ENCODE measurements around the gene SEC23B.

SEC23B gene

DNA sequence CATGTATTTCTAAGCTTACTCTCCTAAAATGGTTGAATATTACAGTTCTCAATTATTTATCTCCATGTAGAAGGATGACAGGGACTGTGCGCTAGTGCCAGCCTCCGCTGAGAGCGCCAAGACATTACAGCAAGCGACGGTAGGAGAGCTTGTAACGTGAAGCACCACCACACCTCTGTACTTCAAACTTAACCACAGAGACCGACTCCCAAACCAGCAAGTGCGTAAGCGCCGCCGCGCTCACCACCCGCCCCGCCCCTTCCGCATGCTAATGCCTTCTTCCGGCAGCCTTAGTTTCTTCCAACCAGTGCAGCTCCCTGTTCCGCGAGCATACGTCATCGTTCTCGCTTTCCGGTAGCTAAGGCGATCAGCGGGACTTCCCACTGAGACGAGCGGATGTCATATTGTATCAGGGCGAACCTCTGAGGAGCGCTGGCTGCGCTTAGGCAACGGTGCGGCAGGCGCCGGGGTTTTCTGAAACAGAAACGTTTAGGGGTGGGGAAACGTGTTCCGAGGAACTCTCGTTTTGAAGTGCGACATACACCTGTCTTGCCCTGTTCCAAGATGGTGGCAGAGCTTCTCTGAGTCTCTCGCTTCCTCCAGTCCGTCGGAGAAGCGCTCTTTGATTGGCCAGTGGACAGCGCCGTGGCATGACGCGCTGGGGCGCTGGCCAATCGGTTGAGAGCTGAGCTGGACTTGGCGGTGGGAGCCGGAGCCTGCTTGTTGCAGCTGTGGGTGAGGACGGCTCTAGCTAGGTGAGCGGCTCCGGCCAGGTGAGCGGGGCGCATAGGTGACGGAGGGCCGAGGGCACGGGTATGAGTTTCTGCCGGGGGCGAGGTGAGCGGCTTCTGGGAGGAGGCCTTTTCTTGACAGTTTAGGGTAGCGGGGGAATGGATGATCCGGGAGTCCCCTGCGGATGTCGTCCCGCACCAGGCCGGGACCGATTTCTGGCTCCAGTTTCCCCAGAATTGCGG lies at the start of gene SEC23B:
Gene SEC23B (plus strand): TSS at position 723 of the 974 bp plus-strand sequence. CDS start 2,896 bp downstream, outside the sequence.
- H3K9ac ChIP-seq: peak within 1 kb of the TSS; percentile 78 to 94 (median 85)
- no peak for TF ChIP-seq Cebpa-rat (IDR thresholded peaks at IDR 0.05)
- peaks cover 20 to 36% (median 25%) of the 10 kb centered on the region in 11 experiments for H3K36me3 ChIP-seq
- H3K4me1 ChIP-seq: peaks cover 17 to 48% (median 38%) of the 10 kb centered on the region in 10 experiments
- H3K4me3 ChIP-seq: peak within 1 kb of the TSS; percentile 78 to 93 (median 86)
- H3K9me3 ChIP-seq (replicated peaks in 1 of 11): no peaks in the 10 kb centered on the region
- no peaks in the 10 kb centered on the region for H4K20me1 ChIP-seq
- H3K27me3 ChIP-seq: no peaks in the 10 kb centered on the region
- peak within 1 kb of the TSS; percentile 78 to 97 (median 87) for H3K4me2 ChIP-seq
- peak within 1 kb of the TSS; percentile 69 to 95 (median 84) for H3K27ac ChIP-seq

DNA sequence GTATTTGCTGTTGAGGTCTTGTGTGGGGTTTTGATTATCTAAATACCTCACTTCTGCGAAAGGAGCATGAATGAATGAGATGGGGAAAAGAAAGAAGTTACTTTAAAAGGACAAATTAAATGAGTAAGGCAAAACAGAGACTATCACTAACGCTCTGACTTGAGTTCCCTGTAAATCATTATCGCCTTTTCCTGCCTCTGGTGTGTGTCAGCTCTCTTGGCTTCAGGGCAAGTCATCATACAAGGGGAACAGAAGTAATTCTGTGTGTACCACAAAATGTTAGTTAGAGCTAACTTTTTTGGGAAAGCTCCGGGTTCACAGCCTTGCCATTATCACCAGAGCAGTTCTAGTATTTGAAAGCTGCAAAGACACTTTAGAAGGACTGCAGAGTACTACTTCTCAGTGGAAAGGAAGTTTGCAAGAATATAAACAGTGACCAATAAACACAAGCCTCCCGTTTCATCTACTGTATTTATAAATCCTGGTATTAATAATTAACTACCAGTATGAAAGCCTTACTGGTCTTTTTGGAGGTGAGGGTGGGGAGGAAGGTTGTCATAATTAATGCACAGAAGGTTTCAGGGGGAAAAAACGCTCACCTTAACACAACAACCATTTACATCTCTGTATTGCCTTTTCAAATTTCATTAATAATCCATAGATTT lies 42.1 kb upstream of the SEC23B start:
- Histone ChIP-seq H4K20me1 (peaks cover 0 to 17% (median 0%) of the 10 kb centered on the region in 11 experiments; a peak in 4 of 22 replicates), H3K27ac (no peak overlapping the region), H3K4me3 (peak overlapping the region in 3 of 10 experiments; percentile 84 to 92 (median 90); a peak in 3 of 20 replicates), H3K9ac (peak overlapping the region in 1 of 11 experiments; percentile 92; a peak in 3 of 22 replicates), H3K4me2 (peak overlapping the region in 10 of 11 experiments; percentile 82 to 95 (median 90); a peak in 15 of 22 replicates), H3K9me3 (replicated peaks in 1 of 11) (no peaks in the 10 kb centered on the region), H3K4me1 (peaks cover 15 to 25% (median 20%) of the 10 kb centered on the region in 10 experiments), H3K27me3 (no peaks in the 10 kb centered on the region), H3K36me3 (peaks cover 8 to 21% (median 18%) of the 10 kb centered on the region in 11 experiments; a peak in 20 of 22 replicates)
- no peak for TF ChIP-seq Cebpa-rat (IDR thresholded peaks at IDR 0.05)

- H3K9ac ChIP-seq: peak overlapping the region; percentile 76 to 93 (median 87)
- H3K27me3 ChIP-seq: no peaks in the 10 kb centered on the region
- peak overlapping the region; percentile 82 to 95 (median 90) for H3K4me2 ChIP-seq
- peaks cover 0 to 23% (median 0%) of the 10 kb centered on the region in 11 experiments; a peak in 5 of 22 replicates for H4K20me1 ChIP-seq
- H3K4me3 ChIP-seq: peak overlapping the region; percentile 84 to 99 (median 90)
- H3K9me3 ChIP-seq (replicated peaks in 1 of 11): no peaks in the 10 kb centered on the region
- H3K27ac ChIP-seq: peak overlapping the region in 9 of 11 experiments; percentile 83 to 96 (median 90); a peak in 12 of 22 replicates
- H3K36me3 ChIP-seq: peaks cover 16 to 29% (median 27%) of the 10 kb centered on the region in 11 experiments; a peak in 21 of 22 replicates
- H3K4me1 ChIP-seq: peaks cover 15 to 25% (median 20%) of the 10 kb centered on the region in 10 experiments
- no peak for TF ChIP-seq Cebpa-rat (IDR thresholded peaks at IDR 0.05)
These were observed 41.2 kb upstream of the SEC23B start for GRCh38 chr20:18466574-18466893.

- H3K4me1 ChIP-seq: peaks cover 15 to 25% (median 20%) of the 10 kb centered on the region in 10 experiments
- H3K9me3 ChIP-seq (replicated peaks in 1 of 11): no peaks in the 10 kb centered on the region
- H3K27me3 ChIP-seq: no peaks in the 10 kb centered on the region
- H4K20me1 ChIP-seq: peaks cover 0 to 23% (median 0%) of the 10 kb centered on the region in 11 experiments; a peak in 5 of 22 replicates
- H3K36me3 ChIP-seq: peaks cover 21 to 35% (median 32%) of the 10 kb centered on the region in 11 experiments
- H3K27ac ChIP-seq: peak within 1 kb of the TSS; percentile 83 to 96 (median 90)
- TF ChIP-seq Cebpa-rat (IDR thresholded peaks at IDR 0.05): no peak
- H3K4me3 ChIP-seq: peak within 1 kb of the TSS; percentile 84 to 99 (median 90)
- H3K4me2 ChIP-seq: peak within 1 kb of the TSS; percentile 82 to 97 (median 91)
- peak within 1 kb of the TSS; percentile 76 to 93 (median 87) for H3K9ac ChIP-seq
These were observed 40.6 kb upstream of the SEC23B start, which contains the start of the genes DZANK1 and POLR3F for GRCh38 chr20:18466894-18467730. TSS of gene DZANK1 (minus strand) at chr20:18467030. CDS start at chr20:18465358, 1,672 bp downstream. TSS of gene POLR3F (plus strand) at chr20:18467390. CDS start at chr20:18467507, 117 bp downstream.

- no peaks in the 10 kb centered on the region for H3K9me3 ChIP-seq (replicated peaks in 1 of 11)
- no peak overlapping the region for H3K27ac ChIP-seq
- H3K27me3 ChIP-seq: no peaks in the 10 kb centered on the region
- H3K9ac ChIP-seq: no peak overlapping the region
- H3K4me2 ChIP-seq: no peak overlapping the region
- H3K4me3 ChIP-seq: no peak overlapping the region
- H3K36me3 ChIP-seq: peaks cover 92 to 100% (median 98%) of the 10 kb centered on the region in 11 experiments
- H3K4me1 ChIP-seq: no peaks in the 10 kb centered on the region
- TF ChIP-seq Cebpa-rat (IDR thresholded peaks at IDR 0.05): no peak
- H4K20me1 ChIP-seq: no peaks in the 10 kb centered on the region
These were observed 30.5 kb upstream of the SEC23B start for GRCh38 chr20:18477218-18477617.

- peaks cover 93 to 100% (median 99%) of the 10 kb centered on the region in 11 experiments for H3K36me3 ChIP-seq
- no peak overlapping the region for H3K27ac ChIP-seq
- no peak for TF ChIP-seq Cebpa-rat (IDR thresholded peaks at IDR 0.05)
- H3K9ac ChIP-seq: no peak overlapping the region
- no peaks in the 10 kb centered on the region for H3K9me3 ChIP-seq (replicated peaks in 1 of 11)
- H3K4me1 ChIP-seq: no peaks in the 10 kb centered on the region
- no peak overlapping the region for H3K4me3 ChIP-seq
- no peaks in the 10 kb centered on the region for H4K20me1 ChIP-seq
- no peak overlapping the region for H3K4me2 ChIP-seq
- H3K27me3 ChIP-seq: no peaks in the 10 kb centered on the region
These were observed 29.9 kb upstream of the SEC23B start for GRCh38 chr20:18477821-18478220.

GRCh38 chr20:18481596-18481995 lies 26.1 kb upstream of the SEC23B start:
- Histone ChIP-seq H3K27ac (no peak overlapping the region), H3K4me3 (no peak overlapping the region), H4K20me1 (no peaks in the 10 kb centered on the region), H3K36me3 (peaks cover 86 to 97% (median 94%) of the 10 kb centered on the region in 11 experiments), H3K4me2 (no peak overlapping the region), H3K9ac (no peak overlapping the region), H3K27me3 (no peaks in the 10 kb centered on the region), H3K9me3 (replicated peaks in 1 of 11) (no peaks in the 10 kb centered on the region), H3K4me1 (no peaks in the 10 kb centered on the region)
- no peak for TF ChIP-seq Cebpa-rat (IDR thresholded peaks at IDR 0.05)

- TF ChIP-seq Cebpa-rat (IDR thresholded peaks at IDR 0.05): no peak
- Histone ChIP-seq H3K27me3 (no peaks in the 10 kb centered on the region), H4K20me1 (no peaks in the 10 kb centered on the region), H3K36me3 (peaks cover 64 to 96% (median 80%) of the 10 kb centered on the region in 11 experiments), H3K9ac (no peak overlapping the region), H3K4me2 (no peak overlapping the region), H3K4me1 (no peaks in the 10 kb centered on the region), H3K27ac (no peak overlapping the region), H3K4me3 (no peak overlapping the region), H3K9me3 (replicated peaks in 1 of 11) (no peaks in the 10 kb centered on the region)
These were observed 19.4 kb upstream of the SEC23B start for GRCh38 chr20:18488301-18488700.

Measured in BLaER1 treated with 17β-estradiol and CSF1 and Interleukin-3, amounts not matched to agents 10 nM and 100 nM (cell line).